MM.1S (cell line): ENCODE results near the gene TLE3.

ENCODE experiments used
- EZH2phosphoT487 ChIP-seq: fragments of 300-600 bp; sonication (generic); IDR thresholded peaks from 2 replicates; pipeline ENCODE4 v1.6.1; 2018; ENCODE audit warnings: antibody characterized with exemption, low read length
- TF ChIP-seq, protein P1 (sequence below): fragments of 300-600 bp; sonication (generic); IDR thresholded peaks from 2 replicates; pipeline ENCODE4 v1.5.1; 2016; ENCODE audit warnings: antibody characterized with exemption, low read length, mixed read lengths

DNA sequence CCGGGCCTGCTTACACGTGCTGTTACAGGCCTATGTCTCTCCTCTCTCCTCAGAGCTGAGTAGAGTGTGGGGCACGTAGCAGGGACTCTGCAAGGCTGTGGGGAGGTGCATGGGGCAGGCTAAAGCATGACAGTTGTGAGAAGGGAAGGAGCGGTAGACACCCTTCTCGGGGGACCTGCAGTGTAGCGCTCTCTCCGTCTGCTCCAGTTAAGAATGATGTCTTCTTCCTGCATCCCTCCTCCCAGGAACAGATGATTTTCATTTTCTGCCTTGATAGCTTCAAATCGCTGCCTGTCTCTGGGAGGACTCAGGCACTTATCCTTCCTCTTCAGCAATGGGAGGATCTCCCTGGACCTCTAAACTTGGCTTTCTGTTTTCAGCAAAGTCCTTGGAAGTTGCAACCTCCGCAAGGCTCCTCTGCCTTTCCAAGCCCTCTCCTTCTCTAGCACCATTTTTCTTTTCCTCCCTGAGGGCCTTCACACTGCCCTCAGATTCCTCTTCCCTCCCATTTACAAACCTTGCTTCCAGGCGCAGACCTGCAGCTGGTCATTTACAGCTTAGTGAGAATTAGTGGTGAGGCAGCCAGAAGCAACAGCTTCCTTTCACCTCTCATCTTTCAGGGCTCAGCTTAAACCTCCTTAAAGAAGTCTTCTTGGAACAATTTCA, 23.4 kb upstream of the TLE3 start:
- no peak for TF ChIP-seq EZH2phosphoT487
- TF ChIP-seq, protein P1, sequence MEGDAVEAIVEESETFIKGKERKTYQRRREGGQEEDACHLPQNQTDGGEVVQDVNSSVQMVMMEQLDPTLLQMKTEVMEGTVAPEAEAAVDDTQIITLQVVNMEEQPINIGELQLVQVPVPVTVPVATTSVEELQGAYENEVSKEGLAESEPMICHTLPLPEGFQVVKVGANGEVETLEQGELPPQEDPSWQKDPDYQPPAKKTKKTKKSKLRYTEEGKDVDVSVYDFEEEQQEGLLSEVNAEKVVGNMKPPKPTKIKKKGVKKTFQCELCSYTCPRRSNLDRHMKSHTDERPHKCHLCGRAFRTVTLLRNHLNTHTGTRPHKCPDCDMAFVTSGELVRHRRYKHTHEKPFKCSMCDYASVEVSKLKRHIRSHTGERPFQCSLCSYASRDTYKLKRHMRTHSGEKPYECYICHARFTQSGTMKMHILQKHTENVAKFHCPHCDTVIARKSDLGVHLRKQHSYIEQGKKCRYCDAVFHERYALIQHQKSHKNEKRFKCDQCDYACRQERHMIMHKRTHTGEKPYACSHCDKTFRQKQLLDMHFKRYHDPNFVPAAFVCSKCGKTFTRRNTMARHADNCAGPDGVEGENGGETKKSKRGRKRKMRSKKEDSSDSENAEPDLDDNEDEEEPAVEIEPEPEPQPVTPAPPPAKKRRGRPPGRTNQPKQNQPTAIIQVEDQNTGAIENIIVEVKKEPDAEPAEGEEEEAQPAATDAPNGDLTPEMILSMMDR, result no peak
